Esophagus muscularis mucosa (tissue), 3 donors: ENCODE data around the gene C8B.

ENCODE experiments used
- CTCF ChIP-seq, 3 experiments: fragments of 200-600 bp in 2 of 3; fragments of 450-650 bp in 1 of 3; sonication (generic) in 2 of 3; IDR thresholded peaks; one replicate each; pipeline ENCODE4 v1.5.1; 2017 to 2019; ENCODE audit warnings: antibody characterized with exemption in 3 of 3, mild to moderate bottlenecking in 2 of 3, moderate library complexity in 1 of 3
- EP300 ChIP-seq: sonication (generic); formaldehyde crosslinking; IDR thresholded peaks from one replicate; pipeline ENCODE4 v1.6.1; 2017; ENCODE audit warnings: antibody characterized with exemption

DNA sequence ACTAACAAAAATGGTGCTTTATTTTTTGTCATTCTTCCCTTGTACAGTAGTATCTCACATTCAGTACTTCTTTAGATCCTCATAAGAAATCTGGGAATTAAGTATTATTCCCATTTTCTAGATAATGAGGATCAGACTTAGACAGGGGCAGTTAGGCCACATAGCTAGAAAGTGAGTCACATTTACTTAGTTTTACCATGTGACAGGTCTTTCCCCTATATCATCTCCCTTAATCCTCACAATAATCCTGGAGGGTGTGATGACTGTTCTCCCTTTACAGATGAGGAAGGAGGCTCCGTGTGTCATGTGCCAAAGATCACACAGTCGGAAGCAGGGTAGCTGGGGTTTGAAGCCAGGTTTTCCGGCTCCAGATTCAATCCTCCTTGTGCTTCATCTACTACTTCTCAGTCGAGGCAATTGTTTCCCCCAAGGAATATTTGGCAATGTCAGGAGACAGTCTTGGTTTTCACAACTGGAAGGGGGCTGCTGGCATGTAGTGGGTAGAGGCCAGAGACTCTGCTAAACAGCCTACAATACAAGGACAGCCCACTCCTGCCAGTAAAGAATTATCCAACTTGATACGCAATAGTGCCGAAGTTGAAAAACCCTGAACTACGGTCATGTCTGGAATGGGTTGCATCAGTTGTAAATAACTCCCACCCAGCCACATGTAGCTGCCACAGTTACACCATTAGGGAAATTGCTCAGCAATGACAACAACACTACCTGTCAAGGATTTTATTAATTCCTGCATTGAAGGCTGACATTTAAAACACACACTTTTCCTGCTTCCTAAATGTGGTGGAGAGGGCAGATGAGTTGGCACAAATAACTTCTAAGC, 54.5 kb downstream of the C8B start:
- TF ChIP-seq CTCF (IDR thresholded peaks at IDR 0.05) (no peak), EP300 (no peak)
